GM12873 (cell line): ENCODE results near the gene UBE2N.

Experiments
- TF ChIP-seq, protein P1 (sequence below): IDR thresholded peaks from 2 replicates; pipeline ENCODE4 v1.5.1; 2012; ENCODE audit warnings: low read depth, mild to moderate bottlenecking, moderate library complexity, low read length, control low read depth; ENCODE audit not compliant: insufficient read depth; ENCODE audit errors: missing control alignments

UBE2N gene

GRCh38 chr12:93429852-93430251 lies 11.9 kb downstream of the UBE2N start:
- TF ChIP-seq, protein P1, sequence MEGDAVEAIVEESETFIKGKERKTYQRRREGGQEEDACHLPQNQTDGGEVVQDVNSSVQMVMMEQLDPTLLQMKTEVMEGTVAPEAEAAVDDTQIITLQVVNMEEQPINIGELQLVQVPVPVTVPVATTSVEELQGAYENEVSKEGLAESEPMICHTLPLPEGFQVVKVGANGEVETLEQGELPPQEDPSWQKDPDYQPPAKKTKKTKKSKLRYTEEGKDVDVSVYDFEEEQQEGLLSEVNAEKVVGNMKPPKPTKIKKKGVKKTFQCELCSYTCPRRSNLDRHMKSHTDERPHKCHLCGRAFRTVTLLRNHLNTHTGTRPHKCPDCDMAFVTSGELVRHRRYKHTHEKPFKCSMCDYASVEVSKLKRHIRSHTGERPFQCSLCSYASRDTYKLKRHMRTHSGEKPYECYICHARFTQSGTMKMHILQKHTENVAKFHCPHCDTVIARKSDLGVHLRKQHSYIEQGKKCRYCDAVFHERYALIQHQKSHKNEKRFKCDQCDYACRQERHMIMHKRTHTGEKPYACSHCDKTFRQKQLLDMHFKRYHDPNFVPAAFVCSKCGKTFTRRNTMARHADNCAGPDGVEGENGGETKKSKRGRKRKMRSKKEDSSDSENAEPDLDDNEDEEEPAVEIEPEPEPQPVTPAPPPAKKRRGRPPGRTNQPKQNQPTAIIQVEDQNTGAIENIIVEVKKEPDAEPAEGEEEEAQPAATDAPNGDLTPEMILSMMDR, result no peak

DNA sequence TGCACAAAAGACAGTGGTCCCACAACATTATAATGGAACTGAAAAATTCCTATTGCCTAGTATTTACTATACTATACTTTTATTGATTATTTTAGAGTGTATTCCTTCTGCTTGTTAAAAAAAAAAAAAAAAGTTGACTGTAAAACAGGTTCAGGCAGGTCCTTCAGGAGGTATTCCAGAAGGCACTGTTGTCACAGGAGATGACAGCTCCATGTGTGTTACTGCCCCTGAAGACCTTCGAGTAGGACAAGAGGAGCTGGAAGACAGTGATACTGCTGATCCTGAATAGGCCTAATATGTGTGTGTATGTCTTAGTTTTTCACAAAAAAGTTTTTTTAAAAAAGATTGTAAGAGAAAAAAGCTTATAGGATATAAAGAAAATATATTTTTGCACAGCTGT lies 12.3 kb downstream of the UBE2N start:
- TF ChIP-seq, protein P1, result no peak

- TF ChIP-seq, protein P1, result no peak
These were observed 13.8 kb downstream of the UBE2N start for GRCh38 chr12:93427779-93428564.

GRCh38 chr12:93426412-93426805 lies 15.3 kb downstream of the UBE2N start:
- TF ChIP-seq, protein P1, result no peak

- TF ChIP-seq, protein P1, result no peak
These were observed 15.9 kb downstream of the UBE2N start for GRCh38 chr12:93425736-93426411.

GRCh38 chr12:93422050-93422449 lies 19.7 kb downstream of the UBE2N start:
- TF ChIP-seq, protein P1, result no peak

- TF ChIP-seq, protein P1, result peak; percentile 56
These were observed 22.2 kb downstream of the UBE2N start for GRCh38 chr12:93419388-93420034.
